Measurements from ENCODE around the gene ATRX. TPM values are rescaled to one million over a fixed set of nuclear protein-coding genes. Genes with fewer than 3 reads are reported as not detected.
"Not testable (repeated sequence)": the region's sequence is repeated elsewhere in the genome, so short reads cannot be mapped to it uniquely, and the experiment has no call there.

Gene ATRX
- total and polyA plus RNA-seq, 2 experiments from 2014 or later = 162 to 179 TPM

DNA sequence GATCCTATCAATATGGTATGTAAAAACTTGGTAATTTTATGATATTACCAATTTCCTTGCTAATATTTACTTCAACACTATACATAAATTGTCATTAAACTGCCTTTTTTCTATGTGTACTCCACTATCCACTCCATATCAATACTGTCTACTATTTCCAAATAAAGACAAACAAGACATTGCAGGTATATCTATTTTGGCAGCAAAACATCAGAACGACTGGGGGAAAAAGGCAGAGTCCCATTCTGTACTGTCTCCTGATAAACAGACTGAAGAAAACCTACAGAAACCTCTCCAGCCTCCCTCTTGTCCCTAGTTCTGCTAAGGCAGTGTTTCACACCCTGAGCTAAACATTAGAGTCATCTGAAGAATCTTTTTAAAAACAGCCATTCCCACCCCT lies 96.6 kb downstream of the ATRX start (continued):
- TF ChIP-seq, protein P1, sequence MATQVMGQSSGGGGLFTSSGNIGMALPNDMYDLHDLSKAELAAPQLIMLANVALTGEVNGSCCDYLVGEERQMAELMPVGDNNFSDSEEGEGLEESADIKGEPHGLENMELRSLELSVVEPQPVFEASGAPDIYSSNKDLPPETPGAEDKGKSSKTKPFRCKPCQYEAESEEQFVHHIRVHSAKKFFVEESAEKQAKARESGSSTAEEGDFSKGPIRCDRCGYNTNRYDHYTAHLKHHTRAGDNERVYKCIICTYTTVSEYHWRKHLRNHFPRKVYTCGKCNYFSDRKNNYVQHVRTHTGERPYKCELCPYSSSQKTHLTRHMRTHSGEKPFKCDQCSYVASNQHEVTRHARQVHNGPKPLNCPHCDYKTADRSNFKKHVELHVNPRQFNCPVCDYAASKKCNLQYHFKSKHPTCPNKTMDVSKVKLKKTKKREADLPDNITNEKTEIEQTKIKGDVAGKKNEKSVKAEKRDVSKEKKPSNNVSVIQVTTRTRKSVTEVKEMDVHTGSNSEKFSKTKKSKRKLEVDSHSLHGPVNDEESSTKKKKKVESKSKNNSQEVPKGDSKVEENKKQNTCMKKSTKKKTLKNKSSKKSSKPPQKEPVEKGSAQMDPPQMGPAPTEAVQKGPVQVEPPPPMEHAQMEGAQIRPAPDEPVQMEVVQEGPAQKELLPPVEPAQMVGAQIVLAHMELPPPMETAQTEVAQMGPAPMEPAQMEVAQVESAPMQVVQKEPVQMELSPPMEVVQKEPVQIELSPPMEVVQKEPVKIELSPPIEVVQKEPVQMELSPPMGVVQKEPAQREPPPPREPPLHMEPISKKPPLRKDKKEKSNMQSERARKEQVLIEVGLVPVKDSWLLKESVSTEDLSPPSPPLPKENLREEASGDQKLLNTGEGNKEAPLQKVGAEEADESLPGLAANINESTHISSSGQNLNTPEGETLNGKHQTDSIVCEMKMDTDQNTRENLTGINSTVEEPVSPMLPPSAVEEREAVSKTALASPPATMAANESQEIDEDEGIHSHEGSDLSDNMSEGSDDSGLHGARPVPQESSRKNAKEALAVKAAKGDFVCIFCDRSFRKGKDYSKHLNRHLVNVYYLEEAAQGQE (IDR thresholded peaks at IDR 0.05; ENCODE audit: unreplicated experiment) = no peak
- TF ChIP-seq EZH2 (IDR thresholded peaks at IDR 0.05; ENCODE audit: low read depth, unreplicated experiment) = no peak

DNA sequence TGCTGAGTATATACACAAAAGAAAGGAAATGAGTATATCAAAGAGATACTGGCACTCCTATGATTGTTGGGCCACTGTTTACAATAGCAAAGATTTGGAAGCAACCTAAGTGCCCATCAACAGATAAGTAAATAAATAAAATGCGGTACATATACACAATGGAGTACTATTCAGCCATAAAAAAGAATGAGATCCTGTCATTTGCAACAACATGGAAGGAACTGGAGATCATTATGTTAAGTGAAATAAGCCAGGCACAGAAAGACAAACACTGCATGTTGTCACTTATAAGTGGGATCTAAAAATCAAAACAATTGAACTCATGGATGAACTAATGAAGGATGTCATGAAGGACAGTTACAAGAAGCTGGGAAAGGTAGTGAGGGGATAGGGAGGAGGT lies 100.3 kb downstream of the ATRX start:
- not testable (repeated sequence) for H2AFZ ChIP-seq; H3K9me3 Mint-ChIP-seq; H3K4me1 Mint-ChIP-seq; H3K79me2 ChIP-seq (replicated peaks; ENCODE audit: insufficient read depth); H3K27ac Mint-ChIP-seq; H3K4me3 ChIP-seq; H3K4me2 ChIP-seq; H3K27ac ChIP-seq (ENCODE audit: low read depth); H4K20me1 ChIP-seq (replicated peaks; ENCODE audit: insufficient read depth); H3K4me3 Mint-ChIP-seq; H3K27me3 Mint-ChIP-seq (ENCODE audit: insufficient read depth, low read depth, poor library complexity); ATAC-seq; H3F3A ChIP-seq (replicated peaks; ENCODE audit: low read depth); H3K9me2 ChIP-seq (ENCODE audit: insufficient read depth); H3K27me3 ChIP-seq (ENCODE audit: insufficient read depth); DNase-seq (ENCODE audit: low spot score); H3K4me1 ChIP-seq (ENCODE audit: insufficient read depth)
- H3K36me3 ChIP-seq (ENCODE audit: insufficient read depth) = peaks cover 11% of the 10 kb centered on the region; the same call in 1 of the 2 replicates
- peaks cover 46% of the 10 kb centered on the region; the same call in 2 of the 3 replicates for H3K36me3 Mint-ChIP-seq (ENCODE audit: low read depth)

DNA sequence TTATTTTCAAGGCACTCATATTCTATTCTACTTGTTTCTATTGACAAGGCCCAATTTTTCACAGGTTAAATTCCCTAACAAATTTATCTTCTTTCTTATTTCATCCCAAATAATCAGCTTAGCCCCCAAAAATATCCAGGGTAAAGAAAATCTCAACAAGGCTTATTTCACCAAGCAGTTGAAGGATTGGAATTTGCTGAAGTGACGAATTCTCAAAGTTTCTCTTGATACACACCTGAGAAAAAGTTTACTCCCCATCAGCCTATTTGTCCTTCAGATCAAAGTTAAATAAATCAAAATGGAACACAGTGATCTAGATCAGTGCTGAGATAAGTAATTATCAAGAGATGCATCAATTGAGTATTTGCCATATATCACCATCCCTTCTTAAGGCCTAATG lies 106.9 kb downstream of the ATRX start:
- H3K79me2 ChIP-seq (replicated peaks; ENCODE audit: insufficient read depth) = peaks cover 7% of the 10 kb centered on the region; the same call in 1 of the 2 replicates
- no peaks in the 10 kb centered on the region for H3F3A ChIP-seq (replicated peaks; ENCODE audit: low read depth)
- peaks cover 18% of the 10 kb centered on the region; the same call in 2 of the 3 replicates for H3K36me3 Mint-ChIP-seq (ENCODE audit: low read depth)
- H3K27ac ChIP-seq (ENCODE audit: low read depth) = no peak overlapping the region
- H3K4me1 Mint-ChIP-seq = no peaks in the 10 kb centered on the region
- no peak overlapping the region for H2AFZ ChIP-seq
- H3K4me3 Mint-ChIP-seq = no peak overlapping the region
- no peaks in the 10 kb centered on the region; the same call in 1 of the 2 replicates for H4K20me1 ChIP-seq (replicated peaks; ENCODE audit: insufficient read depth)
- ATAC-seq (no peak), DNase-seq (ENCODE audit: low spot score) (no peak)
- H3K9me3 Mint-ChIP-seq = no peaks in the 10 kb centered on the region
- H3K36me3 ChIP-seq (ENCODE audit: insufficient read depth) = peaks cover 9% of the 10 kb centered on the region; the same call in 1 of the 2 replicates
- no peaks in the 10 kb centered on the region for H3K9me2 ChIP-seq (ENCODE audit: insufficient read depth)
- H3K27me3 Mint-ChIP-seq (ENCODE audit: insufficient read depth, low read depth, poor library complexity) = peaks cover 1% of the 10 kb centered on the region
- H3K4me1 ChIP-seq (ENCODE audit: insufficient read depth) = no peaks in the 10 kb centered on the region
- no peak overlapping the region for H3K4me2 ChIP-seq
- no peaks in the 10 kb centered on the region for H3K27me3 ChIP-seq (ENCODE audit: insufficient read depth)
- H3K27ac Mint-ChIP-seq = no peak overlapping the region
- no peak overlapping the region for H3K4me3 ChIP-seq
- TF ChIP-seq, protein P2, sequence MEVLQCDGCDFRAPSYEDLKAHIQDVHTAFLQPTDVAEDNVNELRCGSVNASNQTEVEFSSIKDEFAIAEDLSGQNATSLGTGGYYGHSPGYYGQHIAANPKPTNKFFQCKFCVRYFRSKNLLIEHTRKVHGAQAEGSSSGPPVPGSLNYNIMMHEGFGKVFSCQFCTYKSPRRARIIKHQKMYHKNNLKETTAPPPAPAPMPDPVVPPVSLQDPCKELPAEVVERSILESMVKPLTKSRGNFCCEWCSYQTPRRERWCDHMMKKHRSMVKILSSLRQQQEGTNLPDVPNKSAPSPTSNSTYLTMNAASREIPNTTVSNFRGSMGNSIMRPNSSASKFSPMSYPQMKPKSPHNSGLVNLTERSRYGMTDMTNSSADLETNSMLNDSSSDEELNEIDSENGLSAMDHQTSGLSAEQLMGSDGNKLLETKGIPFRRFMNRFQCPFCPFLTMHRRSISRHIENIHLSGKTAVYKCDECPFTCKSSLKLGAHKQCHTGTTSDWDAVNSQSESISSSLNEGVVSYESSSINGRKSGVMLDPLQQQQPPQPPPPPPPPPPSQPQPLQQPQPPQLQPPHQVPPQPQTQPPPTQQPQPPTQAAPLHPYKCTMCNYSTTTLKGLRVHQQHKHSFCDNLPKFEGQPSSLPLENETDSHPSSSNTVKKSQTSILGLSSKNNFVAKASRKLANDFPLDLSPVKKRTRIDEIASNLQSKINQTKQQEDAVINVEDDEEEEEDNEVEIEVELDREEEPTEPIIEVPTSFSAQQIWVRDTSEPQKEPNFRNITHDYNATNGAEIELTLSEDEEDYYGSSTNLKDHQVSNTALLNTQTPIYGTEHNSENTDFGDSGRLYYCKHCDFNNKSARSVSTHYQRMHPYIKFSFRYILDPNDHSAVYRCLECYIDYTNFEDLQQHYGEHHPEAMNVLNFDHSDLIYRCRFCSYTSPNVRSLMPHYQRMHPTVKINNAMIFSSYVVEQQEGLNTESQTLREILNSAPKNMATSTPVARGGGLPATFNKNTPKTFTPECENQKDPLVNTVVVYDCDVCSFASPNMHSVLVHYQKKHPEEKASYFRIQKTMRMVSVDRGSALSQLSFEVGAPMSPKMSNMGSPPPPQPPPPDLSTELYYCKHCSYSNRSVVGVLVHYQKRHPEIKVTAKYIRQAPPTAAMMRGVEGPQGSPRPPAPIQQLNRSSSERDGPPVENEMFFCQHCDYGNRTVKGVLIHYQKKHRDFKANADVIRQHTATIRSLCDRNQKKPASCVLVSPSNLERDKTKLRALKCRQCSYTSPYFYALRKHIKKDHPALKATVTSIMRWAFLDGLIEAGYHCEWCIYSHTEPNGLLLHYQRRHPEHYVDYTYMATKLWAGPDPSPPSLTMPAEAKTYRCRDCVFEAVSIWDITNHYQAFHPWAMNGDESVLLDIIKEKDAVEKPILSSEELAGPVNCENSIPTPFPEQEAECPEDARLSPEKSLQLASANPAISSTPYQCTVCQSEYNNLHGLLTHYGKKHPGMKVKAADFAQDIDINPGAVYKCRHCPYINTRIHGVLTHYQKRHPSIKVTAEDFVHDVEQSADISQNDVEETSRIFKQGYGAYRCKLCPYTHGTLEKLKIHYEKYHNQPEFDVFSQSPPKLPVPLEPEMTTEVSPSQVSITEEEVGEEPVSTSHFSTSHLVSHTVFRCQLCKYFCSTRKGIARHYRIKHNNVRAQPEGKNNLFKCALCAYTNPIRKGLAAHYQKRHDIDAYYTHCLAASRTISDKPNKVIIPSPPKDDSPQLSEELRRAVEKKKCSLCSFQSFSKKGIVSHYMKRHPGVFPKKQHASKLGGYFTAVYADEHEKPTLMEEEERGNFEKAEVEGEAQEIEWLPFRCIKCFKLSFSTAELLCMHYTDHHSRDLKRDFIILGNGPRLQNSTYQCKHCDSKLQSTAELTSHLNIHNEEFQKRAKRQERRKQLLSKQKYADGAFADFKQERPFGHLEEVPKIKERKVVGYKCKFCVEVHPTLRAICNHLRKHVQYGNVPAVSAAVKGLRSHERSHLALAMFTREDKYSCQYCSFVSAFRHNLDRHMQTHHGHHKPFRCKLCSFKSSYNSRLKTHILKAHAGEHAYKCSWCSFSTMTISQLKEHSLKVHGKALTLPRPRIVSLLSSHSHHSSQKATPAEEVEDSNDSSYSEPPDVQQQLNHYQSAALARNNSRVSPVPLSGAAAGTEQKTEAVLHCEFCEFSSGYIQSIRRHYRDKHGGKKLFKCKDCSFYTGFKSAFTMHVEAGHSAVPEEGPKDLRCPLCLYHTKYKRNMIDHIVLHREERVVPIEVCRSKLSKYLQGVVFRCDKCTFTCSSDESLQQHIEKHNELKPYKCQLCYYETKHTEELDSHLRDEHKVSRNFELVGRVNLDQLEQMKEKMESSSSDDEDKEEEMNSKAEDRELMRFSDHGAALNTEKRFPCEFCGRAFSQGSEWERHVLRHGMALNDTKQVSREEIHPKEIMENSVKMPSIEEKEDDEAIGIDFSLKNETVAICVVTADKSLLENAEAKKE (CRISPR knock-in tag; IDR thresholded peaks at IDR 0.05) = no peak
- TF ChIP-seq ZNF114 (CRISPR knock-in tag; IDR thresholded peaks at IDR 0.05) = no peak
- TF ChIP-seq CREB1 (CRISPR knock-in tag; IDR thresholded peaks at IDR 0.05; ENCODE audit: low read depth) = no peak
- no peak for TF ChIP-seq JUNB (IDR thresholded peaks at IDR 0.05; ENCODE audit: unreplicated experiment)
- TF ChIP-seq, protein P3, sequence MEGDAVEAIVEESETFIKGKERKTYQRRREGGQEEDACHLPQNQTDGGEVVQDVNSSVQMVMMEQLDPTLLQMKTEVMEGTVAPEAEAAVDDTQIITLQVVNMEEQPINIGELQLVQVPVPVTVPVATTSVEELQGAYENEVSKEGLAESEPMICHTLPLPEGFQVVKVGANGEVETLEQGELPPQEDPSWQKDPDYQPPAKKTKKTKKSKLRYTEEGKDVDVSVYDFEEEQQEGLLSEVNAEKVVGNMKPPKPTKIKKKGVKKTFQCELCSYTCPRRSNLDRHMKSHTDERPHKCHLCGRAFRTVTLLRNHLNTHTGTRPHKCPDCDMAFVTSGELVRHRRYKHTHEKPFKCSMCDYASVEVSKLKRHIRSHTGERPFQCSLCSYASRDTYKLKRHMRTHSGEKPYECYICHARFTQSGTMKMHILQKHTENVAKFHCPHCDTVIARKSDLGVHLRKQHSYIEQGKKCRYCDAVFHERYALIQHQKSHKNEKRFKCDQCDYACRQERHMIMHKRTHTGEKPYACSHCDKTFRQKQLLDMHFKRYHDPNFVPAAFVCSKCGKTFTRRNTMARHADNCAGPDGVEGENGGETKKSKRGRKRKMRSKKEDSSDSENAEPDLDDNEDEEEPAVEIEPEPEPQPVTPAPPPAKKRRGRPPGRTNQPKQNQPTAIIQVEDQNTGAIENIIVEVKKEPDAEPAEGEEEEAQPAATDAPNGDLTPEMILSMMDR (conservative IDR thresholded peaks at IDR 0.05; ENCODE audit: low read depth in 2 of 2) = no peak

All from GM23338 (cell line).